Hematopoietic multipotent progenitor cell treated with erythropoietin and hydrocortisone succinate and interleukin-3 and kit ligand, for 6 days (in vitro differentiated cells): Measurements from ENCODE around the gene CAPN13.

ENCODE experiments used
- DNase-seq: peaks from one replicate; pipeline ENCODE4 v3.0.0-alpha.2; 2015

The CAPN13 gene

DNA sequence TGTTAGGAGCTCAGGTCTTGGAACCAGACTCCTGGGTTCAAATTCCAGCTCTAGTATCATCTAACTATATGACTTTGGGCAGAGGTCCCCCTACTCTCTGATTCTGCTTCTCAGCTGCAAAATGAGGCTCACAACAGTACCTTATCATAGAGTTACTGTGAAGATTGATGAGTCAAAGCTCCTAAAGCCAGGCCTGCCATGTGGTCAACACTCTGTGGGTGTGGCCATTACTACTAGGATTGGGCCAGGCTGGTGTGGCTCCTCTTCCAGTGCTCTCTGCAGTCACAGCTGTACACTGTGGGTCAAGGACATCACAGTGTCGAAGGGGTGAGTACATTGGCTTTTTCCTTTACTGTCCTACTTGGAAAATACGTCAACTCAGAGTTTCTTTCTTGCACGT is 22.6 kb downstream of the CAPN13 start:
- no peak for DNase-seq

DNA sequence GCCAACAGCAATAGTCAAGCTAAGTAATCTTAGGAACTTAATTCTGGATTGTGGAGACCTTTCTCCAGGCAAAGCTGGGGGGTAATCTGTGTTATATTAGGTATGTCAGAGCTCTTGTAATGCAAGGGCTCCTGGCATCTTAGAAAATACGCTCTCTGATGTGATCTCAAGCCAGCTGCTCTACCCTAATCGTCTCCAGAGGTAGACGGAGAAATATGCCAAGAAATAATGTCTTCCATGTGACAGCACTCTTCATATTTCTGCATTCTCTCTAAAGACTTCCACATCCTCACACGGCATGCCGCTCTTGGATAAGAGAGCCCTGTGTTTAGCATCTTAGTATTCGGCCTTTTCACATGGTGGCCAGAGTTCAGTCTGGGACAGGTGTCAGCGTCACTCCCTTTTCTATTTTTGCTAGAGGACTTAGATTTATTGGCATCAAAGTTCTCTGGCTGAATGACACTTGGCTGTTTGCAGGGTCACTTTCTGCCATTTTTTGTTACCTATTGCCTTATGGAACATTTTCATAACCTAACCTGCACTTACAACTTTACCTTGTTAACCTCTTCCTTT is 25.2 kb downstream of the CAPN13 start:
- no peak for DNase-seq

DNA sequence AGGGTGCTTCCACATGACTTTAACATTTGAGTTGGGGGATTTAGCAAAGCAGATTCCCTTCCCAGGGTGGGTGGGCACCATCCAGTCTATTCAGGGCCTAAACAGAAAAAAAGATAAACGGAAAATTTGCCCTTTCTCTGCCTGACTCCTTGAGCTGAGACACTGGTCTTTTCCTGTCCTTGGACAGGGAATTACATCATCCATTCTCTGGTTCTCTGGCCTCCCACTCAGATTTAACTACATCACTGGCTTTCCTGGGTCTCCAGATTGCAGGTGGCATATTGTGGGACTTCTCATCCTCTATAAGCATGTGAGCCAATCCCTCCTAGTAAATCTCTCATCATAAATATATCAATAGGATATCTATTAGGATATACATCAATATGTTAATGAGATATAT is 25.8 kb downstream of the CAPN13 start:
- no peak for DNase-seq

DNA sequence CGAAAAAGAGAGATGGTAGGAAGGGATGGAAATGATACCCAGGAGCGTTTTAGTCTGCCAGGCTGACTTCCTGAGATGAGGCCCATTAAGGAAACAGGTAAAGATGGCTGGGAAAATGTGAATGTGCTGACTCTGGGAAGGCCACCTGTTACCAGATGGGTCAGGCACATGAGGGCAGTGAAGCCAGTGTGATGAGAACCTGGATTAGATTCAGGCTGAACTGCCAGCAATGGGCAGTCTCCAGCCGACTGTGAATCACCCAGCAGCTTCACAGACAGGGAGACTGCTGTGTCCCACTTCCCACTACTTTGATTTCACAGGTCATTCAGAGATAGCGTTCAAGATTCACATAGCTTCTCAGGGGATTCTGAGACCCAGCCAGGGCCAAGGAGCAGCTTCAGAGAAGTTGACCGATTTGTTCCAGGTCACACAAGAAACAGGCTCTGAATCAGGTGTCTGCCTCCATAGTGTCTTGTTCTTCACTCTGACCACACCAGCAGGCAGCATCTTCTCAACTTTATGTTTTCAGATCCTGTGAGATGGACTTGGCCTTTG is 26.4 kb downstream of the CAPN13 start:
- DNase-seq = no peak

DNA sequence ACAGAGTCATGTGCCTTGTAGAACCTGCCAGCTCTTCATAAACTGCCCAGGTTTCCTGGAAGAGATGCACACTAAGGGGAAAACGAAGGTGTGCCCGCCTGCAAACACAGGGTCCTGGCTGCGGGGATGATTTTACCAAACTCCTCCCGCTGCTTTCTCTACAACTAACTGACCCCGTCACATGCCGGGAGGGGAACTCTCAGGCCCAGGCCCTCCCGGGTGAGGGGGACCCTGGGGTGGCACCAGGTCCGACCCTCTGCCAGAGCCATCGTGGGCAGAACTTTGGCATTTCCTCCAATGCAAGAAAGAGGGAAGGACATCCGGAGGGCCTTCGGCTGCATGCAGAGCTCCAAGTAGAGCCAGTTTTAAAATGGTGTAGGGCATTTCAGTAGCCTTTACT is 28.6 kb downstream of the CAPN13 start:
- DNase-seq = no peak

DNA sequence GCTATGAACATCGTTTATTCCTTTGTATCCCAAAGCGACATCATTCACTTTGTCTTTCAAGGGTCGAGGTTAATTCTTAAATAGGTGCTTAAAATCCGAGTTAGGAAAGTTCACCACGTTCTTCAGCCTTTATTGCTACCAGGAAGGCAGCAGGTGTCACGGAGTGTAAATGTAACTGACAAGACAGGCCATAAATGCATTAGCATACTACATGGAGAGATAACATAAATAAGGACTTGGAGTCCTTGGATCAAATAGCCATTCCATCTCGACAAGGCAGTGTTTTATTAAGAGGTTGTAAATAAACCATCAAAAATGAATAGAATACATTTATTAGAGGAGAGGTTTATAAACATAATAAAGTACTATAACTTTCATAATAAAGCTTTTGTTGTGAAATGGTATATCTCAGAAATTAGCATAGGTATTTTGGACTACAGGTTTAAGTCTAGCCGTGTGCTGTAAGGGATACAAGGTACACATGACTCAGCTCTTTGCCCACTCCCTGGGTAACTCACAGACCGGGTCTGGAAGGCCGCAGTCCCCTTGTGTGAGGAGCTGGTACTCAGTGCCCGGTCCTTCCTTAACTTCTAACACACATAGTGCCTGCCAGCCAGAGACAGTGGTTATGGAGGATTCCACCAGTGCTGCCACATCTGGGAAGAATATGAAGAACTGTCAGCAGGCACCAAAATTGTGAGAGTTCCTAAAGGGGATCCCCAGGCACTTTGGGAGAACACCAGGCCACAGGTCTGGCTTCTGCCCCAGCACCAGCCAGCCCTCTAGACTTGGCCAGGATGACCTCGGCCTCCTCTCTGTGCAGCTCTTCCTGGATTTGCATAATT is 29.4 kb downstream of the CAPN13 start:
- no peak for DNase-seq

DNA sequence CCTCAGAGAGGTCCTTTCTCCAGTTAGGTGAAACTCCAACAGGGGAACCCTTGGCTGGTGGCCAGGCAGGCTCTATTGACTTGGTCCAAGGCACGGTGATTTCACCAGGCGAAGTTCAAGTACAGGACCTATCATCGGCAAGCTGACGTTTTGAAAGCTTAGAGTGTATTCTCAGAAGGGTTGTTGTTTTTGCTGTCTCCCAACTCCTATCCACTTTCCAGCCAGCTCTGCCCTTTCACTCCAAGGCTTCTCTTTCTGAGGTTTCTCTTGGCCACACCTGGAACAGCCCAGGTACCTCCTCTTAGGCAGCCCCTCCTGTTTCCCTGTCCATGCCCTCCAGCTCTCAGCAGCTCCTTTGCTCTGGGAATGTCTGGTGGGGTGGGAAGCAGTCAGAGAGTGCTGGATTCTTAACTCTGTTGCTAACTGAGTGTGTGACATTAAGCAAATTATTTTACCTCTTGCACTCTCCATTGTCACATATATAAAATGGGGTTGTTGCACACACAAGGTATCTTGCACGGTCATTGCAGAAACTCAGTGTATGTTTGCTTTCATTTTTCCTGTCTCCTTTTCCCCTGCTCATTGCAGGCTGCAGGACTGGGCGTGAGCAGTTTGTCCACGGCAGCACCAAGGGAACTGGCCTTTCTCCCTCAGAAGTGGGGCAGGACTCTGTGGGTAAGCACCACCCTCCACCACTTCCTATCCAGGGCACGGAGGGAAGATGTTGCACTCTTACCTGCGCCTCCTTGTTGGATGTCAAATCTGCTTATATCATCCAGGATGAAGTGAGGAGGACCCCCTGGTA is 30.2 kb downstream of the CAPN13 start:
- no peak for DNase-seq

DNA sequence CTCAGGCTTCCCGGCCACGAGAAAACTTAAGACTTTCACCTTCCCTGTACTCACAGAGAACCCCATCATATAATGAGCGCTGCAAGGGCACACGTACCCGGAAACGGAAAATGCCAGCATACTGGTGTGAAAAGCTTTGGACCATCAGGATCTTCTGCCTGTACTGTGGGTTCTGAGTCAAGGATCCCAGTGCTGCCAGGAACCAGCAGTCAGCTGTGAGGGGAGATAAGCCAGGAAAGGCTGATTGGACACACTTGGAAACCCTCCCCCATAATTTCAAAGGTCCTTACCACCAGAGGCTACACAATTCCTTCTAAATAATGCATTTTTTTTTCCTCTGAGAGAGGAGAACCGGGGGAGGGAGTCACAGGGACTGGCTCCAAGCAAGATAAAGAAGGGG is 31.4 kb downstream of the CAPN13 start:
- peak; percentile 2 for DNase-seq

DNA sequence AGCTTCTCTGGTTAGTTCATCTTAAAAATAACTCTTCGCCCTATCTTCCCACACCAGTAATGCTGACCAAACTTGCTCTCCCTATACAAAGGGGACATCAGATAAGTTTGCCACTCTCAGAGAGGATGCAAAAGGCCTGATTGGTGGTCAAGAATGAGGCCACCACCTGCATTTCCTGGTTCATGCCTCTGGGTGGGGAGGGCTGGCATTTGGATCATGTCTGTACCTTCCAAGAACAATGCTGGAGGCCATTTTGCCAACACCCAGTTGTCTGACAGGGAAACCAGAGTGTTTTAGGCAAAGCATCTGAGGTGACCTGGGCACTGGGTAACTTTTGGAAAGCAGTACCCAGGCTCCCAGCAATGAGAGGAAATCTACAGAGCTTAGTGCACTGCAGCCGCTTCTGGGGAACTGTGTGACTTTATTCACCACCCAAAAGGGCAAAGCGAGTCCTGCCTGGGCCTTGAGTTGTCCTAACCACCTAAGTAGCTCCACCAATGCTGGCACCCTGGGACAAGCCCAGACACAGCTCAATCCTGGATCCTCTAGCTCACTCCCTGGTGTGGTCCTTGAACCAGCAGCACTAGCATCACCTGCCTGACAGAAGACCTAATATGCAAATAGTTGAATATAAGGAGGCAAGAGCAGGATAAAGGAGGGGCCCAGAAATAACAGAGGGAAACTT is 35.1 kb downstream of the CAPN13 start:
- DNase-seq = no peak

DNA sequence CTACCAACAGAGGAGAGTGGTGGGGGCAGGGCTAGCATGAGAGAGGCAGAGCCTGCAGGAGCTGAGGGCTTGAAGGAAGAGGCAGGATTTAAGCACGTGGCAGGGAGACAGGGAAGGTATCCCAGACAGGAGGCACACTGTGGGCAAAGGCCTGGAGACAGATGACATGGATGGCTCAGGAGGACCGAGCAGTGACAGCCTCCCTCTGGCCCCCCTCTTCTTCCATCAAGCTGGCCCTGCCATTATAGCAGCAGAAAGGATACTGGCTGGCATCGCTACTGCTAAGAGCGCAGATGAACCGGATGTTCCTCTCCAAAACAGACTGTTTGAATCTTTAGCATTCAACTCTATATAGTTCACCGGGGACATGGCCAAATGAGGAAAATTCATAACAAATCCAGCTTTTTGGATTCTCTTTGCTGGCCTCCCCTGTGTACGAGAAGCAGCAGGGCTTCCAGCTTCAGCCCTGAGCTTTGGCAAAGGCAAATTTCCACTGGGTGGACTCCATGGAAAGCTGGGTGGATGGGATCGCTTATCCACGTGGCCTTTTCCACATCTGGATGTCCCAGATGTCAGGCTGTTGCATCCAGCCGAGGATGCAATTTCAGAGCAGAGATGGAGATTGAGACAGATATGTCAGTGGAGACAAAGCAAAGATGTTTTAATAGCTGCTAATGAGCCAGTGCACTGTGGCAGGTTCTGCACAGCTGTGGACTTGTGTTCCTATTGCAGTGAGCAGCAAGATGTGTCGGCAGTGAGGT is 36.2 kb downstream of the CAPN13 start:
- no peak for DNase-seq

DNA sequence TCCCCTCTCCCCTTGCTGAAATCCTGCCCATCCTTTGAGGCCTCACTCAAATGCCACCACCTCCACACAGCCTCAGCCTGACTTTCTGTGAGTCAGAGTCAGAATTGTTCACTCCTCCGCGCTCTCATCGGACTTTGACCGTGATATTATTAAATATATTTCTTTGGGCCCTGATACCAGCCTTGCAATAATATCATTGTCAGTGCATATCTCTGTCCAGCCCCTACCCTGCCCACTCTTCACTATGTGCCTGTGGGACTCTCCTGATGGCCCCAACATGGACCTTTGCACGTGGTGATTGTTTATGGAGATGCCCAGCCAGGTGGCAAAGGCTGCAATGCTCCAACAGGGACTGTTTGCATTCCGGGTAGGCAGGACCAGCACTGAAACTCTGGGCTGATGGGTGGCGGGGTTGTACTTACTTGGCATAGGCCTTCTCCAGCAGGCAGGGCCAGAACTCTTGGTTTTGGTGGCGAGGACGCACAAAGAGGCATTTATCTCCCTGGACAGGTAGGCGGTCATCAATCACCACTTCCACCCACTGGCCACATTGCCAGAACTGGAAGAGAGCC is 37.3 kb downstream of the CAPN13 start:
- no peak for DNase-seq

DNA sequence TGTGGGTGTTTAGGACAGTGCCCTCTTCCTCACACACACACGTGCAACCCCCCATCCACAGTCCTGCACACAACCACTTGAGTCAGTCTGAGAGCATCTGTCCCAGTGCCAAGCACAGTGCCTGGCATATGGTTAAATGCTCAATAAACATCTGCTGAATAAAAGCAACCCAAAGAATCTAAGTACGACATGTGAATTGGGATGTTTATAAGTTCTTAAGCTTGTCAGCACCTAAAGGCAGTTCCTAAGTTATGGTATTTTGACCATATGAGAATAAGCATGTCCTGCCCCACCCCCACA is 37.8 kb downstream of the CAPN13 start:
- no peak for DNase-seq

DNA sequence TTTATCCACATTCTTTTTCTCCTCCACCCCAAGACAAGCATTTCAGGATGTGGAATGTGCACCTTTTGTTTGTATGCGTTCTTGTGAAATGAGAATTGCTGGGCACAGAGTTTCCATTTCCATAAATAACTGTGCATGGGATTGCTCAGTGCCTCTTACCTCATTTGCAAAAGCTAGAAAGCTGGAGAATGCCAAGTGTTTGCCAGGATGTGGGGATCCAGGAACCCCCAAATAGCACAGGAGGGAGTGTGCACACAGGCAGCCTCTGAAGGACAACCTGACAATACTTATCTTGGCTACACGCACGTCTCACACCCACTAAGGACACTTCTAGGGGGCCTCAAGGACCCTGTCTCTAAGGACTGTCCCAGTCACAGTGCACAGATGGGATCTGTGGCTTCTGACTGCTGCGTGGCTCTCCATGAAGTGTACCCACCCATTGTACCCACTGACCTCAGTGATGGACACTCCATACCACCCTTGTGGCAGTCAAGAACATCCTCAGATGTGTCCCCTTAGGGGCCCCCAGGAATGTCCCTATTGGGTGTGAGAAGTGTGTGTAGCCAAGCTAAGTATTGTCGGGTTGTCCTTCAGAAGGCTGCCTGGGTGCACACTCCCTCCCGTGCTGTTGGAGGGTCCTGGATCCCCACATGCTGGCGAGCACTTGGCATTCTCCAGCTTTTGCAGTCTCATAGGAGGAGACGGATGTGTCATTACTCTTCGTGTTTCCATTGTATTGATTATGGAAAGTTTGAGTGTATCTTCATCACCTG is 38.4 kb downstream of the CAPN13 start:
- no peak for DNase-seq

DNA sequence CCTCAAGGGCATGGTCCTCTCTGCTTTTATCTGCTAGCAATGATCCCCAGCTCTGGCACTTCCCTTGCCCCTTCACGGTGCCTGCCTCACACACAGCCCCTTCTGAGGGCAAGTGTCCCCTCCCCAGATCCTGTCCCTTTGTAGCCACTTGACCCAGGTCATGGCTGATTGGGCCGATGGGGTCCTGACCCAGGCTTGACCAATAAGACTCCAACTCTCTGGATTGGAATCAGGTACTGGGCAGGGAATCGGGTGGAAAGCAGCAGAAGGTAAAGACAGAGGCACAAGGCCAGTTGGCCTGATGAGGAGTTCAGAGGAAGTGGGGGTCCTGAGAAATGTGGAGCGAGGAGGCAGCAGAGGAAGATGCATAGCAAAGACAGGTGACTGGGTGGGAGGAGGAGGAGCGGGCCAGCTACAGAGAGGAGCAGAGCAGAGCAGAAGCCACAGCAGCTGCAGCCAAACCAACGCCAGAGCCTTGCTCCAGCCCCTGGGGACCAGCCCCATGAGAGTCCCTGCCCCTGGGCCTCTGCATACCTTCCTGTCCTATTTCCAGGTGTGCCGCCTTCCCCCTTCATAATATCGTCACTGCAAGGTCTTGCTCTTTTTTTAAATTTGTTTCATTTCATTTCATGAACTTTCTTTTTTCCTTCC is 39.1 kb downstream of the CAPN13 start:
- no peak for DNase-seq

DNA sequence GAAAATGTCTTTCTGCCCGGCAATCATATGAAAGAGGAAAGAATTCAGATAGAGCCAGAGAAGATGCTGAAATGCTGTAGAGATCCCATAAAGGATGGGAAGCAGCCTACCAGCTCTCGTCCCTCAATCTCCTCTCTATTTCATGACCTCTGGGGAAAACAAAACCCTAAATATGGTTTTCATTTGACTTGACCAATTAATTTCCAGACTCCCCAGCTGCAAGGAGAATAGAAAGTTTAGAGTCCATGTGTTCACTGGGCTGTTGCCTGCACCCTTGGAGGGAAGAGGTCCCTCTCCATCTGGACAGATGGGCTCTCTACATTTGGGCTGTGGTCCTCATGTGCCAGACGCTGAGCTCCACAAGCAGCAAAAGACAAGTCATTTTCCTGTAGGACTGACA is 40.6 kb downstream of the CAPN13 start:
- DNase-seq = no peak

DNA sequence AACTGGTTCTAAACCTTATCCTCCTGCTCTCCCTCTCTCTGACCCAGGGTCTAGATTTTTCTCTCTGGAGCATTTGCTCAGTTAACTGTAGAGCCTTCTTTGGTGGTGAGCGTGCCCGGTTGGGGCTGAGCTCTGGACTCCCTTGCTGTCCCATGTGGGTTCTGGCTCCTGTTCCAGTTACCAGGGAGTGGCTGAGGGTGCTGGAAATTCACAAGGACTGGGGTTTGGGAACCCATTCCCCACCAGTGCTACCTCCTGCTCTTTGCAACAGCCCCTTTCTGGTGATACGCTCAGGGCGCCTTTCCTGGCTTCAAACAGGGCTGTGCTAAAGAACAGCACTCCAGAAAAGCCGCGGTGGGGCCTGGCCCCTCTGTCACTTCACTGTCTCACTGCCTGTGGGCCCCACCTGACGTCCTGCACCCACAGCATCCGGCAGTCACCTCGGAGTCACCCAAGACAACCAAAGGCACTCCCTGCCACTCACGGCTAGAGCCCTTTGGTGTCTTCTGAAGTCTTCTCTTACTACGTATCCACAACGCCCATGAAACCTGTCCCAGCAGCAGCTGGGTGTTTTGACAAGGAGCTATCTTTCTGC is 41.3 kb downstream of the CAPN13 start:
- no peak for DNase-seq

DNA sequence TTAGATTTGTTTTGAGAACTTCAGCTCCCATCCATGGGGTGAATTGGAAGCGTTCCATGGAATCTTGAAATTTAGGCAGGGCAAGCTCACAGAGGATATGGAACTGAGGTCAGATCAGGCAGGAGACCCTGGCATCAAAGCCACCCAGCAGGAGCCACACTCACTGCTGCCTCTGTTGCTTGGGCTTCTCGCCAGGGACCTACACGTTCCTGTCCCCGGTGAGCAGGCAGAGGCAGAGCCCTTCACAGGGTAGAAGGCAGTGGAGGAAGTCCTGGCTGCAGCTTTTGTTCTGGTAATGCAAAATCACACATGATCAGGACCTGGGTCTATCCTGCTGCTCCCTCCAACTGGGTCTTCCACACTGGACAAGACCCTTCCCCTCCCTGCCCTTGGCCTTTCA is 42.1 kb downstream of the CAPN13 start:
- no peak for DNase-seq

DNA sequence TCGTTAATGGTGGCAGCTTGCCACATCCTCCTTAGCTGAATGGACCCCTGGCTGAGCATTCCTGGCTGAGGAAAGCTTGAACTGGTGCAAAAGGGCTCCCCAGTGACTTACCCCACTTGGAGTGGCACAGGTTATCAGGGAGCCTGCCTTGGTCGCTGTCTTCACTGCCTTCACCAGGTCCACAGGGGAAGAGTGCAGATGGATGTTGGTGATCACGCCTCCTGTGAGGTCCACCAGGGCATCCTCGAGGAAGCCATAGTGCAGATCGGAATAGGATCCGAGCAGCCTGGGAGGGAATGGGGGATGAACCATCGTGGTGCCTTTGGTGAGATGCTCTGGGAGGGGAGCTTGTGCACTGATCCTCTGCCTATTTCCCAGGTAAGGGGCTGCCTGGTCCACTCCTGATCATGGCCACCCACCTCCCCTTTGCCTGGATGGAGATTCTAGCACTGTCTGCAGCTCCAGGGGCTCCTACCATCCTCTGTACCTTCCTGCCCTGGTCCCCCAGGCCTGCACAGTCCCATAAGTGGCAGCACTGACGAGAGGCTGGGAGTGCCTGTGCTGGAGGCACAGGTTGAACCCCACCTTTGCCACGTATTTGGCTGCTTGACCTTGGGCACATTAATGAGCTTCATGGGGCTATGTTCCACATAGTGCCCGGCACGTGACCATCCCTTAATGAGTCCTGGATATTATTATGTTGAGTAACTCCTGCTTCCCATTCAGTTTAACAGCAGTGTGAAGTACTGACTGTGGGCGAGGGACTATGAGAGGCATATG is 43.0 kb downstream of the CAPN13 start:
- no peak for DNase-seq

DNA sequence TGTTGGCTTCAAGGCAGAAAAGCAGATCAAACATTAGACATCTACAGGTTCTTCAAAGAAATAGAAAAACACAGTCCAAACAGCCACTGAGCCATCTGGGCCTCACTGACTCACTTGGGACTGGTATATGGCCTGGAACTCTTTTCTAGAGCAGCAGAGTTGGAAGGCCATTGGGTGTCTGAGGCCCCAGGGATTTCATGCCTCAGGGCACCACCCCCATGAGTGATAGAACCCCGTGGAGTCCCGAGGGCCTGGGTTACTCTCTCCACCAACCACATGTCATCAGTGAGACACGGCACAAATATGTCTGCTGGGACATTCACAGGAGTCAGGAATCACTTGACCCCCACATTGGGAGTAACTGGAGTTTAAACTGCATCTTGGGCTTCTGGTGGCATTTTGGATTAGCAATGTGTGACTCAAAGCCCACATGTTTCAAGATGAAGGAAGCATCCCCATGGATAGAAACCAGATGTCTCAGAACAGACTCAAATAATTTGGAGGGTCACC is 44.0 kb downstream of the CAPN13 start:
- no peak for DNase-seq
